Ishikawa (cell line): ENCODE data around the gene HACD1.

Experiments used
- CEBPB ChIP-seq: IDR thresholded peaks from 2 replicates; pipeline ENCODE4 v1.6.1; 2012
- CREB1 ChIP-seq: IDR thresholded peaks from 2 replicates; pipeline ENCODE4 v1.6.1; 2012; ENCODE audit warnings: low read depth
- EGR1 ChIP-seq: IDR thresholded peaks from 2 replicates; pipeline ENCODE4 v1.6.1; 2012
- EP300 ChIP-seq: IDR thresholded peaks from 2 replicates; pipeline ENCODE4 v1.6.1; 2012; ENCODE audit warnings: borderline replicate concordance
- FOXM1 ChIP-seq: IDR thresholded peaks from 2 replicates; pipeline ENCODE4 v1.6.1; 2012; ENCODE audit warnings: low read depth, borderline replicate concordance
- NFIC ChIP-seq: IDR thresholded peaks from 2 replicates; pipeline ENCODE4 v1.6.1; 2012
- RAD21 ChIP-seq: IDR thresholded peaks from 2 replicates; pipeline ENCODE4 v1.6.1; 2012; ENCODE audit warnings: low read depth
- TAF1 ChIP-seq: IDR thresholded peaks from 2 replicates; pipeline ENCODE4 v1.6.1; 2012; ENCODE audit warnings: low read depth, mild to moderate bottlenecking
- TCF12 ChIP-seq: IDR thresholded peaks from 2 replicates; pipeline ENCODE4 v1.6.1; 2012; ENCODE audit warnings: low read depth
- TEAD4 ChIP-seq: IDR thresholded peaks from 2 replicates; pipeline ENCODE4 v1.6.1; 2012
- USF1 ChIP-seq: IDR thresholded peaks from 2 replicates; pipeline ENCODE4 v1.6.1; 2012
- YY1 ChIP-seq: IDR thresholded peaks from 2 replicates; pipeline ENCODE4 v1.6.1; 2012; ENCODE audit warnings: low read depth
- ZBTB7A ChIP-seq: IDR thresholded peaks from 2 replicates; pipeline ENCODE4 v1.6.1; 2012; ENCODE audit warnings: low read depth
- TF ChIP-seq, protein P1 (sequence below): IDR thresholded peaks from 2 replicates; pipeline ENCODE4 v1.6.1; 2012
- TF ChIP-seq, protein P2 (sequence below): IDR thresholded peaks from 2 replicates; pipeline ENCODE4 v1.6.1; 2012; ENCODE audit warnings: low read depth, mild to moderate bottlenecking

Gene HACD1

GRCh38 chr10:17637869-17638268 is 20.7 kb upstream of the HACD1 start:
- TF ChIP-seq YY1 (no peak), TEAD4 (no peak), ZBTB7A (no peak), USF1 (no peak), RAD21 (no peak), CREB1 (no peak), FOXM1 (no peak), TCF12 (no peak), NFIC (no peak)
- TF ChIP-seq, protein P1, sequence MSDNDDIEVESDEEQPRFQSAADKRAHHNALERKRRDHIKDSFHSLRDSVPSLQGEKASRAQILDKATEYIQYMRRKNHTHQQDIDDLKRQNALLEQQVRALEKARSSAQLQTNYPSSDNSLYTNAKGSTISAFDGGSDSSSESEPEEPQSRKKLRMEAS, result no peak
- TF ChIP-seq, protein P2, sequence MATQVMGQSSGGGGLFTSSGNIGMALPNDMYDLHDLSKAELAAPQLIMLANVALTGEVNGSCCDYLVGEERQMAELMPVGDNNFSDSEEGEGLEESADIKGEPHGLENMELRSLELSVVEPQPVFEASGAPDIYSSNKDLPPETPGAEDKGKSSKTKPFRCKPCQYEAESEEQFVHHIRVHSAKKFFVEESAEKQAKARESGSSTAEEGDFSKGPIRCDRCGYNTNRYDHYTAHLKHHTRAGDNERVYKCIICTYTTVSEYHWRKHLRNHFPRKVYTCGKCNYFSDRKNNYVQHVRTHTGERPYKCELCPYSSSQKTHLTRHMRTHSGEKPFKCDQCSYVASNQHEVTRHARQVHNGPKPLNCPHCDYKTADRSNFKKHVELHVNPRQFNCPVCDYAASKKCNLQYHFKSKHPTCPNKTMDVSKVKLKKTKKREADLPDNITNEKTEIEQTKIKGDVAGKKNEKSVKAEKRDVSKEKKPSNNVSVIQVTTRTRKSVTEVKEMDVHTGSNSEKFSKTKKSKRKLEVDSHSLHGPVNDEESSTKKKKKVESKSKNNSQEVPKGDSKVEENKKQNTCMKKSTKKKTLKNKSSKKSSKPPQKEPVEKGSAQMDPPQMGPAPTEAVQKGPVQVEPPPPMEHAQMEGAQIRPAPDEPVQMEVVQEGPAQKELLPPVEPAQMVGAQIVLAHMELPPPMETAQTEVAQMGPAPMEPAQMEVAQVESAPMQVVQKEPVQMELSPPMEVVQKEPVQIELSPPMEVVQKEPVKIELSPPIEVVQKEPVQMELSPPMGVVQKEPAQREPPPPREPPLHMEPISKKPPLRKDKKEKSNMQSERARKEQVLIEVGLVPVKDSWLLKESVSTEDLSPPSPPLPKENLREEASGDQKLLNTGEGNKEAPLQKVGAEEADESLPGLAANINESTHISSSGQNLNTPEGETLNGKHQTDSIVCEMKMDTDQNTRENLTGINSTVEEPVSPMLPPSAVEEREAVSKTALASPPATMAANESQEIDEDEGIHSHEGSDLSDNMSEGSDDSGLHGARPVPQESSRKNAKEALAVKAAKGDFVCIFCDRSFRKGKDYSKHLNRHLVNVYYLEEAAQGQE, result no peak

DNA sequence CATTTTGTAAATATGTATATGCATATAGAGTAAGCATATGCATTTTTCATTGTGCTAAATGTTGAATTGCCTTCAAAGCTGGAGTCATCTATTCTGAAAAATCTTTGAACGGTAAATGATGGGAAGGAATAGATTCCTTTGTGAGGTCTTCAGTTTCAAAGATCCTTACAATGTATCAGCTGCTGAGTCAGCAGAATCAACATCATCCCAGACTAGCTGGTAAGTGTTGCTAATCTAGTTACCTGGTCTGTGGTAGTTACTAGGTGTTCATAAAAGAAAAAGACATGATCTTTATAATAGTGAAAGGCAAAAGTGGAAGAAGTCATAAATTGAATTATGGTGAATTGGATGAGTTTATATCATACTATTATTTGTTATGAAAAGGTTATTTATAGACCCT is 16.2 kb upstream of the HACD1 start:
- no peak for TF ChIP-seq TCF12
- TF ChIP-seq, protein P1, result no peak
- TF ChIP-seq ZBTB7A, result no peak
- TF ChIP-seq TEAD4, result no peak
- TF ChIP-seq, protein P2, result no peak
- TF ChIP-seq FOXM1, result no peak
- no peak for TF ChIP-seq CEBPB
- TF ChIP-seq EP300, result no peak
- TF ChIP-seq NFIC, result no peak
- TF ChIP-seq EGR1, result no peak
- TF ChIP-seq CREB1, result no peak
- TF ChIP-seq YY1, result no peak
- TF ChIP-seq RAD21, result no peak
- no peak for TF ChIP-seq TAF1
- no peak for TF ChIP-seq USF1

- TF ChIP-seq TAF1, result no peak
Observed at GRCh38 chr10:17626656-17627055, 9.5 kb upstream of the HACD1 start.

DNA sequence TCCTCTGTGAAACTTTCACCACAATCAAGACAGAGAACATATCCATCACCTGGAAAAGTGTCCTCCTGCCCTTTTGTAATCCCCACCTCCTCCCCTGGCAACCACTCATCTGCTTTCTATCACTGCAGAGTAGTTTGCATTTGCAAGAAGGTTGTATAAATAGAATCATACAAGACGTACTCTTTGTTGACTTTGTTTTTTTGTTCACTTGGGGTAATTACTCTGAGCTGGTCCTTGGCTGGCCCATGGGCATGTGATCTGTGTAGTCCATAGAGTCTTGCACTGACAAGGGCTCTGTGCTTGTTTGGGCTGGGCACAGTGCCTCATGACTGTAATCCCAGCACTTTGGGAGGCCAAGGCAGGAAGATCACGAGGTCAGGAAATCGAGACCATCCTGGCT is 7.8 kb upstream of the HACD1 start:
- TF ChIP-seq CREB1 (no peak), RAD21 (no peak), NFIC (no peak), FOXM1 (no peak), TAF1 (no peak), CEBPB (no peak), YY1 (no peak), EGR1 (no peak), ZBTB7A (no peak), EP300 (no peak), TEAD4 (no peak), TCF12 (no peak), USF1 (no peak)
- TF ChIP-seq, protein P1, result no peak
- TF ChIP-seq, protein P2, result no peak
